Activated gamma-delta T cell treated with Interleukin-2 at 50 U/mL for 16 hours (primary cell): ENCODE data around the gene CBX3.
"Not testable (repeated sequence)": the region's sequence is repeated elsewhere in the genome, so short reads cannot be mapped to it uniquely, and the experiment has no call there.

Experiments used
- DNase-seq: peaks from one replicate; pipeline ENCODE4 v3.0.0-alpha.2; 2020

CBX3 gene

GRCh38 chr7:26171601-26172000 is 29.9 kb upstream of the CBX3 start:
- DNase-seq, result no peak

GRCh38 chr7:26172048-26172447 is 29.5 kb upstream of the CBX3 start:
- no peak for DNase-seq

GRCh38 chr7:26175903-26176302 is 25.6 kb upstream of the CBX3 start:
- DNase-seq, result not testable (repeated sequence)

GRCh38 chr7:26176696-26177095 is 24.8 kb upstream of the CBX3 start:
- not testable (repeated sequence) for DNase-seq

GRCh38 chr7:26177269-26177668 is 24.3 kb upstream of the CBX3 start:
- not testable (repeated sequence) for DNase-seq

- no peak for DNase-seq
Measured at GRCh38 chr7:26178272-26178960, 23.1 kb upstream of the CBX3 start.

- DNase-seq, result no peak
Measured at GRCh38 chr7:26179422-26179821, 22.1 kb upstream of the CBX3 start.

- no peak for DNase-seq
Measured at GRCh38 chr7:26179826-26180497, 21.6 kb upstream of the CBX3 start.

- no peak for DNase-seq
Measured at GRCh38 chr7:26180792-26181198, 20.8 kb upstream of the CBX3 start.

GRCh38 chr7:26181474-26182227 is 19.9 kb upstream of the CBX3 start:
- DNase-seq, result no peak

- no peak for DNase-seq
Measured at GRCh38 chr7:26182283-26182682, 19.3 kb upstream of the CBX3 start.

GRCh38 chr7:26182706-26183105 is 18.8 kb upstream of the CBX3 start:
- no peak for DNase-seq

GRCh38 chr7:26183545-26184280 is 17.8 kb upstream of the CBX3 start:
- no peak for DNase-seq

GRCh38 chr7:26184281-26185101 is 17.1 kb upstream of the CBX3 start:
- not testable (repeated sequence) for DNase-seq

- DNase-seq, result no peak
Measured at GRCh38 chr7:26185131-26185843, 16.3 kb upstream of the CBX3 start.

- DNase-seq, result no peak
Measured at GRCh38 chr7:26185844-26186180, 15.7 kb upstream of the CBX3 start.

- no peak for DNase-seq
Measured at GRCh38 chr7:26186364-26187311, 14.9 kb upstream of the CBX3 start.

- no peak for DNase-seq
Measured at GRCh38 chr7:26187380-26188205, 14.0 kb upstream of the CBX3 start.

GRCh38 chr7:26188206-26188956 is 13.2 kb upstream of the CBX3 start:
- DNase-seq, result no peak
